ENCODE measurements around the gene BGN.

The BGN gene

GRCh38 chrX:153456161-153456560 lies 38.6 kb upstream of the BGN start:
- DNase-seq (ENCODE audit: low read depth): no peak
- no peak overlapping the region for H3K4me3 ChIP-seq (ENCODE audit: control insufficient read depth, low read depth, low read length)
- TF ChIP-seq, protein P1, sequence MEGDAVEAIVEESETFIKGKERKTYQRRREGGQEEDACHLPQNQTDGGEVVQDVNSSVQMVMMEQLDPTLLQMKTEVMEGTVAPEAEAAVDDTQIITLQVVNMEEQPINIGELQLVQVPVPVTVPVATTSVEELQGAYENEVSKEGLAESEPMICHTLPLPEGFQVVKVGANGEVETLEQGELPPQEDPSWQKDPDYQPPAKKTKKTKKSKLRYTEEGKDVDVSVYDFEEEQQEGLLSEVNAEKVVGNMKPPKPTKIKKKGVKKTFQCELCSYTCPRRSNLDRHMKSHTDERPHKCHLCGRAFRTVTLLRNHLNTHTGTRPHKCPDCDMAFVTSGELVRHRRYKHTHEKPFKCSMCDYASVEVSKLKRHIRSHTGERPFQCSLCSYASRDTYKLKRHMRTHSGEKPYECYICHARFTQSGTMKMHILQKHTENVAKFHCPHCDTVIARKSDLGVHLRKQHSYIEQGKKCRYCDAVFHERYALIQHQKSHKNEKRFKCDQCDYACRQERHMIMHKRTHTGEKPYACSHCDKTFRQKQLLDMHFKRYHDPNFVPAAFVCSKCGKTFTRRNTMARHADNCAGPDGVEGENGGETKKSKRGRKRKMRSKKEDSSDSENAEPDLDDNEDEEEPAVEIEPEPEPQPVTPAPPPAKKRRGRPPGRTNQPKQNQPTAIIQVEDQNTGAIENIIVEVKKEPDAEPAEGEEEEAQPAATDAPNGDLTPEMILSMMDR (IDR thresholded peaks at IDR 0.05; ENCODE audit: control insufficient read depth, insufficient read depth, low read depth, low read length, missing control alignments): no peak

- no peak for DNase-seq (ENCODE audit: low read depth)
- no peak overlapping the region for H3K4me3 ChIP-seq (ENCODE audit: control insufficient read depth, low read depth, low read length)
- TF ChIP-seq, protein P1 (IDR thresholded peaks at IDR 0.05; ENCODE audit: control insufficient read depth, insufficient read depth, low read depth, low read length, missing control alignments): no peak
Observed at GRCh38 chrX:153456704-153457103, 38.1 kb upstream of the BGN start.

DNA sequence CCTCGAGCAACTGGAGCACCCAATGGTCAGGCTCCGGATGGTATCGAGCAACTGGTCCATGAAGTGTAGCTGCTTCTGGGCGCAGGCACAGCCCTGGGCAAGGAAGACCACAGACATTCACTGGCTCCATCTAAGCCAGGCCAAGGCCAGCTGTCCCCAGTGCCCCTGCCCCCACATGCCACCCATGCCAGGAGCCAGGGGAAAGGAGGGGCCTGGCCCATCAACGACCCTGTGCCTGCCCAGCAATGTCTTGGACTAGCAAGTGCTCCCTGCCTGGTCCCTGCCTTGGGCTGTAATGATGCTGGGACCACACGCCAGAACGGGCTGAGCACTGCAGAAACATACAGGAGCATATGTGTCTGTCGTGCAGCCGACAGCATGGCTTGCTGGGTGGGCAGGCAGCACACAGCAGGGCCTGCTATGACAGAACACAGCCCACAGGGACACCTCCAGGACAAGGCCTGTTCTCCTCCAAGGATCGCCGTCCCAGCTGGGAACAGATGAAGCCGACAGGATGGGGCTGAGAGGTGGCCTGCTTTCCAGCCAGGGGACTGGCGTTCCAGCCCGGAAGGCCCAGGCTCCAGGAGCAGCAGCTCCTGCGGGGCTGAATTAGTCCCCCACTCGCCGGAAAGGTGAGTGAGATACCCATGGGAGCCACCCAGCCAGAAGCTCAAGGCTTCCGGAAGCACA lies 37.5 kb upstream of the BGN start:
- TF ChIP-seq, protein P1 (IDR thresholded peaks at IDR 0.05; ENCODE audit: control insufficient read depth, insufficient read depth, low read depth, low read length, missing control alignments): no peak
- H3K4me3 ChIP-seq (ENCODE audit: control insufficient read depth, low read depth, low read length): no peak overlapping the region
- no peak for DNase-seq (ENCODE audit: low read depth)

DNA sequence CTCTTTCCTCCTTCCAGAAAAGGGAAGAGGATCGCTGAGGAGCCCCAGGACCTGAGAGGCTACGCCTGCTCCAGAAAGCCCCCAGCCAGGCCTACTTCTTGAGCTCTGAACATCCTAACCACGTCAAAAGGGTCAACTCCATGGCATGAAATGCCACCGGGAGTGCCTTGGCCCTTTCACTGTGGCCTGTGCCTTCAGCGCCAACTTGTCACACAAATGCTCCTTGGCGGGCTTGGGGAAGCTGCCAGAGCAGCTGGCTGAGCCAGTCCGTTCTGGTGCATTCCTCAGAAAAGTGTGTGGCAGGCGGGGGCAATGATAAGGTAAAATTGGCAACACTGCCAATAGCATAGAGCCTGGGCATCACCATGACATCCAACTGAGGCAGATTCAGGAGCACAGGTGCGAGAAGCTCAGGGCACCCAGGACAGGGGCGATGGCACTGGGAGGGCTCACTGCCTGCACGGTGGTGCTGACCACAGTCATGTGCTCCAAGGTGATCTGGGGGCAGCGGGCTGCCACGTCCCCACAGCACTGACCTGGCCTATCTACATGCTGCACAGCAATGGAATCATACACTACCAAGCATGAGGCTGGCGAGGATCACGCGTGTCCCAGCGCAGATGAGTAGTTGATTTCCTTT lies 36.8 kb upstream of the BGN start:
- no peak overlapping the region for H3K4me3 ChIP-seq (ENCODE audit: control insufficient read depth, low read depth, low read length)
- TF ChIP-seq, protein P1 (IDR thresholded peaks at IDR 0.05; ENCODE audit: control insufficient read depth, insufficient read depth, low read depth, low read length, missing control alignments): no peak
- DNase-seq (ENCODE audit: low read depth): no peak

- H3K4me3 ChIP-seq (ENCODE audit: control insufficient read depth, low read depth, low read length): no peak overlapping the region
- DNase-seq (ENCODE audit: low read depth): no peak
- TF ChIP-seq, protein P1 (IDR thresholded peaks at IDR 0.05; ENCODE audit: control insufficient read depth, insufficient read depth, low read depth, low read length, missing control alignments): no peak
Observed at GRCh38 chrX:153458476-153458875, 36.3 kb upstream of the BGN start.

DNA sequence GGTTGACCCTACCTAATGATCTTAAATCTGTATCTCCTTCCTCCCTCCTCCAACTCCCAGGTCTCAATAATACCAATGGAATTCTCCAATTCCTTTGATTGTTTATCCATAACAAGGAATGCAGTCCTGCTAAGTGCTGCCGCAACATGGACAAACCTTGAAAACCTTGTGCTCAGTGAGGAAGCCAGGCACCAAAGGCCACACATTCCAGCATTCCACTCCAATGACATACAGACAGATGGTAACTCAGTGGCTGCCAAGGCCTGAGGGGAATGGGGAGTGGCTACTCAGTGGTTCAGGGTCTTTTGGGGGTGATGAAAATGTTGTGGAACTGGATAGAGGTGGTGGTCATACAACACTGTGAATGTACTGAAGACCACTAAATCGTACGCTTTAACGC lies 34.8 kb upstream of the BGN start:
- H3K4me3 ChIP-seq (ENCODE audit: control insufficient read depth, low read depth, low read length): no peak overlapping the region
- no peak for DNase-seq (ENCODE audit: low read depth)
- TF ChIP-seq, protein P1 (IDR thresholded peaks at IDR 0.05; ENCODE audit: control insufficient read depth, insufficient read depth, low read depth, low read length, missing control alignments): peak; percentile 13

All from AG09309 (cell line).